ENCODE measurements around the gene TUBGCP6. TPM values are rescaled to one million over a fixed set of nuclear protein-coding genes. Genes with fewer than 3 reads are reported as not detected.

The TUBGCP6 gene
- total and polyA plus RNA-seq, 2 experiments from 2014 or later = 18.6 to 47.1 TPM

- H3K9me2 ChIP-seq (ENCODE audit: insufficient read depth) = no peaks in the 10 kb centered on the region
- Mint-ChIP-seq H3K36me3 (ENCODE audit: low read depth) (peaks cover 64% of the 10 kb centered on the region), H3K27ac (no peak overlapping the region), H3K9me3 (peaks cover 18% of the 10 kb centered on the region), H3K4me3 (no peak overlapping the region), H3K27me3 (ENCODE audit: insufficient read depth, low read depth, poor library complexity) (peaks cover 9% of the 10 kb centered on the region), H3K4me1 (no peaks in the 10 kb centered on the region)
- H3K79me2 ChIP-seq (replicated peaks; ENCODE audit: insufficient read depth) = no peaks in the 10 kb centered on the region
- no peaks in the 10 kb centered on the region for H4K20me1 ChIP-seq (replicated peaks; ENCODE audit: insufficient read depth)
- H3K36me3 ChIP-seq (ENCODE audit: insufficient read depth) = 0 out of 2 replicates have a peak, but pooled peaks cover 8% of the 10 kb centered on the region
- H3K4me1 ChIP-seq (ENCODE audit: insufficient read depth) = no peaks in the 10 kb centered on the region
- no peak overlapping the region for H3K4me3 ChIP-seq
- H2AFZ ChIP-seq = no peak overlapping the region
- ATAC-seq (no peak), DNase-seq (ENCODE audit: low spot score) (no peak)
- H3K27me3 ChIP-seq (ENCODE audit: insufficient read depth) = no peaks in the 10 kb centered on the region
- no peaks in the 10 kb centered on the region for H3F3A ChIP-seq (replicated peaks; ENCODE audit: low read depth)
- no peak overlapping the region for H3K27ac ChIP-seq (ENCODE audit: low read depth)
- TF ChIP-seq POLR2AphosphoS5 (IDR thresholded peaks at IDR 0.05; ENCODE audit: low read depth) = no peak
- no peak for TF ChIP-seq EZH2 (IDR thresholded peaks at IDR 0.05; ENCODE audit: low read depth, unreplicated experiment)
- TF ChIP-seq JUNB (IDR thresholded peaks at IDR 0.05; ENCODE audit: unreplicated experiment) = no peak
- TF ChIP-seq ETS1 (IDR thresholded peaks at IDR 0.05) = no peak
- H3K4me2 ChIP-seq = no peak overlapping the region
Measured at GRCh38 chr22:50280022-50280707, 35.3 kb upstream of the TUBGCP6 start.

- Histone ChIP-seq H3K27ac (ENCODE audit: low read depth) (no peak overlapping the region), H3K4me3 (no peak overlapping the region), H3K4me2 (no peak overlapping the region), H3K9me2 (ENCODE audit: insufficient read depth) (no peaks in the 10 kb centered on the region), H3F3A (replicated peaks; ENCODE audit: low read depth) (no peaks in the 10 kb centered on the region), H3K36me3 (ENCODE audit: insufficient read depth) (0 out of 2 replicates have a peak, but pooled peaks cover 8% of the 10 kb centered on the region), H2AFZ (no peak overlapping the region), H3K27me3 (ENCODE audit: insufficient read depth) (no peaks in the 10 kb centered on the region), H4K20me1 (replicated peaks; ENCODE audit: insufficient read depth) (no peaks in the 10 kb centered on the region), H3K4me1 (ENCODE audit: insufficient read depth) (no peaks in the 10 kb centered on the region), H3K79me2 (replicated peaks; ENCODE audit: insufficient read depth) (no peaks in the 10 kb centered on the region)
- no peak overlapping the region for H3K27ac Mint-ChIP-seq
- H3K27me3 Mint-ChIP-seq (ENCODE audit: insufficient read depth, low read depth, poor library complexity) = peaks cover 8% of the 10 kb centered on the region
- ATAC-seq (no peak), DNase-seq (ENCODE audit: low spot score) (no peak)
- no peak overlapping the region for H3K4me3 Mint-ChIP-seq
- TF ChIP-seq CTCF (conservative IDR thresholded peaks at IDR 0.05; ENCODE audit: low read depth in 2 of 2) (no peak), ZNF114 (CRISPR knock-in tag; IDR thresholded peaks at IDR 0.05) (no peak), CREB1 (CRISPR knock-in tag; IDR thresholded peaks at IDR 0.05; ENCODE audit: low read depth) (no peak), ZNF331 (CRISPR knock-in tag; IDR thresholded peaks at IDR 0.05; ENCODE audit: low read depth) (no peak), POLR2AphosphoS5 (IDR thresholded peaks at IDR 0.05; ENCODE audit: low read depth) (no peak)
- no peaks in the 10 kb centered on the region for H3K4me1 Mint-ChIP-seq
- peaks cover 18% of the 10 kb centered on the region for H3K9me3 Mint-ChIP-seq
- H3K36me3 Mint-ChIP-seq (ENCODE audit: low read depth) = peaks cover 68% of the 10 kb centered on the region
Measured at GRCh38 chr22:50278956-50279619, 34.3 kb upstream of the TUBGCP6 start.
